ENCODE results near the gene ASIP.

GRCh38 chr20:34301587-34302311 lies 60.5 kb downstream of the ASIP start:
- TF ChIP-seq CTCF (IDR thresholded peaks at IDR 0.05) = no peak
- TF ChIP-seq POLR2A (IDR thresholded peaks at IDR 0.05) = no peak
